ENCODE results near the gene EPHB1.
A peak's percentile ranks its signal among the peaks of the same experiment; 100 is the strongest.

Gene EPHB1

GRCh38 chr3:134886991-134887390 is 91.9 kb downstream of the EPHB1 start:
- no peak for DNase-seq

- DNase-seq: no peak
These were observed 92.5 kb downstream of the EPHB1 start for GRCh38 chr3:134887536-134887935.

- DNase-seq: no peak
These were observed 97.3 kb downstream of the EPHB1 start for GRCh38 chr3:134892326-134892725.

- no peak for DNase-seq
These were observed 97.7 kb downstream of the EPHB1 start for GRCh38 chr3:134892761-134893160.

GRCh38 chr3:134894533-134894932 is 99.5 kb downstream of the EPHB1 start:
- no peak for DNase-seq

GRCh38 chr3:134895181-134895580 is 100.1 kb downstream of the EPHB1 start:
- no peak for DNase-seq

GRCh38 chr3:134896141-134896540 is 101.1 kb downstream of the EPHB1 start:
- DNase-seq: no peak

- DNase-seq: no peak
These were observed 101.6 kb downstream of the EPHB1 start for GRCh38 chr3:134896696-134897095.

- DNase-seq: no peak
These were observed 102.5 kb downstream of the EPHB1 start for GRCh38 chr3:134897391-134898141.

- no peak for DNase-seq
These were observed 103.2 kb downstream of the EPHB1 start for GRCh38 chr3:134898181-134898754.

- DNase-seq: no peak
These were observed 104.7 kb downstream of the EPHB1 start for GRCh38 chr3:134899786-134900185.

GRCh38 chr3:134900482-134900881 is 105.4 kb downstream of the EPHB1 start:
- DNase-seq: no peak

GRCh38 chr3:134901461-134901860 is 106.4 kb downstream of the EPHB1 start:
- DNase-seq: peak in 1 of 2 experiments; percentile 26

- DNase-seq: no peak
These were observed 108.8 kb downstream of the EPHB1 start for GRCh38 chr3:134903837-134904236.

- DNase-seq: no peak
These were observed 109.2 kb downstream of the EPHB1 start for GRCh38 chr3:134904241-134904771.

- no peak for DNase-seq
These were observed 110.0 kb downstream of the EPHB1 start for GRCh38 chr3:134904776-134905646.

- DNase-seq: no peak
These were observed 110.5 kb downstream of the EPHB1 start for GRCh38 chr3:134905647-134905935.

GRCh38 chr3:134908271-134908670 is 113.2 kb downstream of the EPHB1 start:
- DNase-seq: no peak

- no peak for DNase-seq
These were observed 115.0 kb downstream of the EPHB1 start for GRCh38 chr3:134910026-134910425.

- DNase-seq: peak; percentile 68 to 80
These were observed 116.8 kb downstream of the EPHB1 start for GRCh38 chr3:134911586-134912548.

- DNase-seq: no peak
These were observed 121.4 kb downstream of the EPHB1 start for GRCh38 chr3:134916276-134916961.

GRCh38 chr3:134917631-134918030 is 122.6 kb downstream of the EPHB1 start:
- DNase-seq: no peak
